GM12892 (cell line): ENCODE results near the gene ZNF692.

Experiments used
- POLR2A ChIP-seq: IDR thresholded peaks from 2 replicates; pipeline ENCODE4 v1.6.1; 2011; ENCODE audit warnings: low read depth, low read length, control low read depth
- POLR2AphosphoS5 ChIP-seq: IDR thresholded peaks from 2 replicates; pipeline ENCODE4 v1.6.1; 2011; ENCODE audit warnings: low read depth, low read length, control low read depth
- TAF1 ChIP-seq: IDR thresholded peaks from 2 replicates; pipeline ENCODE4 v1.6.1; 2011; ENCODE audit warnings: low read depth, mild to moderate bottlenecking, control low read depth, low read length, borderline replicate concordance

GRCh38 chr1:248873409-248873992, 14.6 kb upstream of the ZNF692 start:
- TF ChIP-seq POLR2A: 0 out of 2 replicates have a peak, but pooled peaks have one; percentile 36
- TF ChIP-seq TAF1: no peak
- no peak for TF ChIP-seq POLR2AphosphoS5
